KMS-11 (cell line): Measurements from ENCODE around the gene SURF4.

Experiments used
- H2AFZ ChIP-seq: fragments of 200-600 bp; sonication (generic); 2 replicates; pipeline ENCODE4 v1.6.1; 2016; ENCODE audit warnings: antibody characterized with exemption, mixed run types, low read depth
- H3K27ac ChIP-seq: fragments of 200-600 bp; sonication (generic); 2 replicates; pipeline ENCODE4 v1.6.1; 2016; ENCODE audit warnings: mild to moderate bottlenecking, mixed run types
- H3K27me3 ChIP-seq: fragments of 200-600 bp; sonication (generic); 2 replicates; pipeline ENCODE4 v1.6.1; 2017; ENCODE audit warnings: mild to moderate bottlenecking, low read depth, mixed run types, moderate library complexity; ENCODE audit not compliant: insufficient read depth
- H3K36me3 ChIP-seq: fragments of 200-600 bp; sonication (generic); 2 replicates; pipeline ENCODE4 v1.6.1; 2017; ENCODE audit warnings: mild to moderate bottlenecking, mixed run types; ENCODE audit not compliant: insufficient read depth
- H3K4me1 ChIP-seq: fragments of 200-600 bp; sonication (generic); 2 replicates; pipeline ENCODE4 v1.6.1; 2016; ENCODE audit warnings: mild to moderate bottlenecking, low read depth, mixed run types; ENCODE audit not compliant: poor library complexity, severe bottlenecking
- H3K4me2 ChIP-seq: fragments of 200-600 bp; sonication (generic); 2 replicates; pipeline ENCODE4 v1.7.0; 2016; ENCODE audit warnings: mild to moderate bottlenecking, mixed run types
- H3K4me3 ChIP-seq: fragments of 200-600 bp; sonication (generic); IDR thresholded peaks from 2 replicates; pipeline ENCODE4 v1.6.1; 2017; ENCODE audit warnings: low read depth, low read length, mixed read lengths; ENCODE audit not compliant: insufficient read depth
- H3K79me2 ChIP-seq: fragments of 200-600 bp; sonication (generic); 2 replicates; pipeline ENCODE4 v1.6.1; 2016; ENCODE audit warnings: low read depth, mixed run types; ENCODE audit not compliant: insufficient read depth
- H3K9ac ChIP-seq: fragments of 200-600 bp; sonication (generic); 2 replicates; pipeline ENCODE4 v1.6.1; 2016; ENCODE audit warnings: mild to moderate bottlenecking, mixed run types
- H4K20me1 ChIP-seq: fragments of 200-600 bp; sonication (generic); 2 replicates; pipeline ENCODE4 v1.6.1; 2016; ENCODE audit warnings: mild to moderate bottlenecking, mixed run types; ENCODE audit not compliant: insufficient read depth
- TF ChIP-seq, protein P1 (sequence below): fragments of 200-600 bp; sonication (generic); conservative IDR thresholded peaks from 2 replicates; pipeline ENCODE4 v1.6.1; 2017; ENCODE audit warnings: low read depth, mild to moderate bottlenecking, antibody characterized with exemption, low read length, moderate library complexity, mixed read lengths

The SURF4 gene

DNA sequence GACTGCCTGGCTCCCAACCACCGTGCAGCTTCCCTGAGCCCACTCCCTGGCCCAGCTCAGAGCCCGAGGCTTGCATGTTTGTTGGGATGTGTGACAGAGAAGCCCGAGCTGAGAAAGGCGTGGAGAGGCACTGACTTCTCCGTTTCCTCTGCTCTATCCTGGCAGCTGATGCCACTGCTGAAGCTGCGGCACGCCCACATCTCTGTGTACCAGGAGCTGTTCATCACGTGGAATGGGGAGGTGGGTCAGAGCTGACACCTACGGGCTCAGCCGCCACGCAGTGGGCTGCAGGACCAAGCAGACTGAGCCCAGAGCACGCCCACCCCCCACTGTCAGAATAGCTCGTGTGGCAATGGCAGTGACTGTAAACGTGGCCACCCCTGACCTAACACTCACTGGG, 9.6 kb upstream of the SURF4 start:
- Histone ChIP-seq H3K36me3 (no peaks in the 10 kb centered on the region), H2AFZ (no peak overlapping the region), H3K4me1 (no peaks in the 10 kb centered on the region), H3K4me2 (no peak overlapping the region), H3K27me3 (peaks cover 32% of the 10 kb centered on the region), H3K79me2 (no peaks in the 10 kb centered on the region), H3K9ac (no peak overlapping the region), H3K4me3 (no peak overlapping the region), H4K20me1 (no peaks in the 10 kb centered on the region), H3K27ac (no peak overlapping the region)
- TF ChIP-seq, protein P1, sequence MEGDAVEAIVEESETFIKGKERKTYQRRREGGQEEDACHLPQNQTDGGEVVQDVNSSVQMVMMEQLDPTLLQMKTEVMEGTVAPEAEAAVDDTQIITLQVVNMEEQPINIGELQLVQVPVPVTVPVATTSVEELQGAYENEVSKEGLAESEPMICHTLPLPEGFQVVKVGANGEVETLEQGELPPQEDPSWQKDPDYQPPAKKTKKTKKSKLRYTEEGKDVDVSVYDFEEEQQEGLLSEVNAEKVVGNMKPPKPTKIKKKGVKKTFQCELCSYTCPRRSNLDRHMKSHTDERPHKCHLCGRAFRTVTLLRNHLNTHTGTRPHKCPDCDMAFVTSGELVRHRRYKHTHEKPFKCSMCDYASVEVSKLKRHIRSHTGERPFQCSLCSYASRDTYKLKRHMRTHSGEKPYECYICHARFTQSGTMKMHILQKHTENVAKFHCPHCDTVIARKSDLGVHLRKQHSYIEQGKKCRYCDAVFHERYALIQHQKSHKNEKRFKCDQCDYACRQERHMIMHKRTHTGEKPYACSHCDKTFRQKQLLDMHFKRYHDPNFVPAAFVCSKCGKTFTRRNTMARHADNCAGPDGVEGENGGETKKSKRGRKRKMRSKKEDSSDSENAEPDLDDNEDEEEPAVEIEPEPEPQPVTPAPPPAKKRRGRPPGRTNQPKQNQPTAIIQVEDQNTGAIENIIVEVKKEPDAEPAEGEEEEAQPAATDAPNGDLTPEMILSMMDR = no peak

DNA sequence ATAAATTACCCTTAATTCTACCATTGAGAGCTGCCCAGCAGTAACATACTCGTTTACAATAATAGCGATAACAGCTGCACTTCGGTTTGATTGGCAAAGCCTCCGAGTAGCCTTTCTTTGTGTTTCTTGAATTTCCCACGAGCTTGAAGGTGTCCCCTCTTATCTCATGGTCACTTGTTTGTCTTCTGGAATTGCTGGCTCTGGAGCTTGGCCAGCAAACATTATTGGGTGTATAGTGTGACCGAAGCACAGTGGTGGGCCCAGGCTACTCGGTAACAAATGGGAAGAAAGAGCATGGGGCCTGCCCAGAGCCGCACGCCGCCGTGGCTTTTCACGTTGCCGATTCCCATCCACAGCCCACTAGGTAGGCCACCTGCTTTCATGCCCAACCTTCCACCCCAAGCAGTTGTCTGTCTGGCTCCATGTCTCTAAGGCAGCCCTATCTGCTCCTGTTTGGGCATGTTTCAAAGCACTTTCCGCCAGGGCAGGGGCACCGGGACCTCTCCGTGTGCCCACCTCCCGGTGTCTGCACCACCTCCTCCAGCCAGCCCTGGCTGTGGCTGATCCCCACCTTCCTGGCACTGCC, 9.0 kb upstream of the SURF4 start:
- Histone ChIP-seq H3K27me3 (peaks cover 26% of the 10 kb centered on the region), H3K27ac (no peak overlapping the region), H3K4me1 (no peaks in the 10 kb centered on the region), H3K79me2 (no peaks in the 10 kb centered on the region), H3K4me3 (no peak overlapping the region), H3K4me2 (no peak overlapping the region), H3K9ac (no peak overlapping the region), H2AFZ (no peak overlapping the region), H4K20me1 (no peaks in the 10 kb centered on the region), H3K36me3 (no peaks in the 10 kb centered on the region)
- TF ChIP-seq, protein P1 = no peak

DNA sequence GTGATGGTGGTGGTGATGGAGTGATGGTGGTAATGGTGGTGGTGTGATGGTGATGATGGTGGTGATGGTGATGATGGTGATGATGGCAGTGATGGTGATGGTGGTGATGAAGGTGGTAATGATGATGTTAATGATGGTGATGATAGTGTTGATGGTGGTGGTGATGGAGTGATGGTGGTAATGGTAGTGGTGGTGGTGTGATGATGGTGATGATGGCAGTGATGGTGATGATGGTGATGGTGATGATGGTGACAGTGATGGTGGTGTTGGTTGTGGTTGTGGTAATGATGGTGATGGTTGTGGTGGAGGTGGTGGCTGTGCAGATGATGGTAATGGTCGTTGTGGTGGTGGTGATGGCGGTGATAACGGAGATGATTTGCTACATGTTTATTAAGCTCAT, 7.6 kb upstream of the SURF4 start:
- Histone ChIP-seq H3K9ac (no peak overlapping the region), H3K79me2 (no peaks in the 10 kb centered on the region), H3K36me3 (no peaks in the 10 kb centered on the region), H3K27ac (no peak overlapping the region), H3K4me2 (no peak overlapping the region), H3K27me3 (peaks cover 12% of the 10 kb centered on the region; the same call in 1 of the 2 replicates), H3K4me3 (no peak overlapping the region), H2AFZ (no peak overlapping the region), H4K20me1 (no peaks in the 10 kb centered on the region), H3K4me1 (no peaks in the 10 kb centered on the region)
- TF ChIP-seq, protein P1 = no peak

DNA sequence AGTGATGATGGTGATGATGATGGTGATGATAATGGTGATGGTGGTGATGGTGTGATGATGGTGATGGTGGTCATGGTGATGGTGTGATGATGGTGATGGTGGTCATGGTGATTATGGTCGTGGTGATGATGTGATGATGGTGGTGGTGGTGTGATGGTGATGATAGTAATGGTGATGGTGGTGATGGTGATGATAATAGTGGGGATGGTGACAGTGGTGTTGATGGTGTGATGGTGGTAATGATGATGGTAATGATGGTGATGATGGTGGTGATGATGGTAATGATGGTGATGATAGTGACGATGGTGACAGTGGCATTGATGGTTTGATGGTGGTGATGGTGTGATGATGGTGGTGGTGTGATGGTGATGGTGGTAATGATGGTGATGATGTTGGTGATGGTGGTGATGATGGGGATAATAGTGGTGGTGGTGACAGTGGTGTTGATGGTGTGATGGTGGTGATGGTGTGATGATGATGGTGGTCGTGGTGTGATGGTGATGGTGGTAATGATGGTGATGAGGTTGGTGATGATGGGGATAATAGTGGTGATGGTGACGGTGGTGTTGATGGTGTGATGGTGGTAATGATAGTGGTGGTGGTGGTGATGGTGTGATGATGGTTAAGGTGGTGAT, 6.8 kb upstream of the SURF4 start:
- Histone ChIP-seq H2AFZ (no peak overlapping the region), H3K4me1 (no peaks in the 10 kb centered on the region), H4K20me1 (no peaks in the 10 kb centered on the region), H3K4me2 (no peak overlapping the region), H3K36me3 (no peaks in the 10 kb centered on the region), H3K9ac (no peak overlapping the region), H3K27me3 (peaks cover 12% of the 10 kb centered on the region; the same call in 1 of the 2 replicates), H3K4me3 (no peak overlapping the region), H3K79me2 (no peaks in the 10 kb centered on the region), H3K27ac (no peak overlapping the region)
- TF ChIP-seq, protein P1 = no peak
